Ovary (tissue), 3 donors: ENCODE results near the gene WFIKKN1.

ENCODE experiments used
- CTCF ChIP-seq, 3 donors: fragments of 450-650 bp in 2 of 3; fragments of 200-600 bp in 1 of 3; IDR thresholded peaks; one replicate each; pipeline versions ENCODE4 v1.5.1 to v1.8.0; 2016 to 2022; ENCODE audit warnings: antibody characterized with exemption in 3 of 3, mild to moderate bottlenecking in 1 of 3
- EP300 ChIP-seq: sonication (generic); formaldehyde crosslinking; IDR thresholded peaks from one replicate; pipeline ENCODE4 v1.6.1; 2017; ENCODE audit warnings: antibody characterized with exemption
- donor health status: DM: no; HTN: no; CAD: no.

DNA sequence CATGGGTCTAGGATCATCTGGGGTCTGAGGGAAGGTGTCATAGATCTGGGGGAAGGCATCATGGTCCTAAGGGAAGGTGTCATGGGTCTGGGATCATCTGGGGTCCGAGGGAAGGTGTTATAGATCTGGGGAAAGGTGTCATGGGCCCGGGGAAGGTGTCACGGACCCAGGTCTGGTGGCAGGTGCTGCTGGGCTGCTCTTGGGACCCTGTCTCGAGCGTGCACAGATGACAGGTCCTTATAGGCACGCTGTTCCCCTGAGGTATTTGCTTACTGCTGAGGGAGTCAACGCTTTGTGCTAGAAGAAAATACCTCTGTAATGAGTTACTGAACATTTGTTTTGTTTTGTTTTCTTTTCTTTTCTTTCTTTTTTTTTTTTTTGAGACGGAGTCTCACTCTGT is 39.6 kb upstream of the WFIKKN1 start:
- TF ChIP-seq CTCF (IDR thresholded peaks at IDR 0.05) (no peak), EP300 (no peak)
